Neuron (in vitro differentiated cells): ENCODE measurements around the gene PRICKLE3.

ENCODE experiments used
- H2AFZ ChIP-seq: one replicate; pipeline ENCODE4 v1.6.1; 2013; ENCODE audit warnings: low read depth, mild to moderate bottlenecking, inconsistent platforms, low read length, moderate library complexity
- H3K27me3 ChIP-seq: one replicate; pipeline ENCODE4 v1.6.1; 2013; ENCODE audit warnings: low read length; ENCODE audit not compliant: insufficient read depth
- H3K36me3 ChIP-seq: one replicate; pipeline ENCODE4 v1.6.1; 2013; ENCODE audit warnings: low read length; ENCODE audit not compliant: insufficient read depth
- H3K4me1 ChIP-seq: one replicate; pipeline ENCODE4 v1.6.1; 2013; ENCODE audit warnings: low read length; ENCODE audit not compliant: insufficient read depth
- H3K4me3 ChIP-seq: 2 replicates; pipeline ENCODE4 v1.5.1; 2013; ENCODE audit warnings: mild to moderate bottlenecking, low read length, moderate library complexity
- H3K9me3 ChIP-seq: one replicate; pipeline ENCODE4 v1.6.1; 2013; ENCODE audit warnings: low read length

PRICKLE3 gene

GRCh38 chrX:49199906-49200771, 14.0 kb upstream of the PRICKLE3 start, which contains the start of gene SYP:
Gene SYP (minus strand): TSS chrX:49200193. CDS start chrX:49200186, 7 bp downstream.
- peak within 1 kb of the TSS; percentile 50 for H2AFZ ChIP-seq
- H3K36me3 ChIP-seq = no peaks in the 10 kb centered on the region
- no peaks in the 10 kb centered on the region for H3K9me3 ChIP-seq
- H3K4me1 ChIP-seq = no peaks in the 10 kb centered on the region
- peak within 1 kb of the TSS; percentile 42 for H3K4me3 ChIP-seq
- peaks cover 8% of the 10 kb centered on the region for H3K27me3 ChIP-seq

GRCh38 chrX:49199315-49199595, 13.1 kb upstream of the PRICKLE3 start:
- H3K36me3 ChIP-seq = no peaks in the 10 kb centered on the region
- peaks cover 6% of the 10 kb centered on the region for H3K27me3 ChIP-seq
- H3K4me1 ChIP-seq = no peaks in the 10 kb centered on the region
- H2AFZ ChIP-seq = no peak overlapping the region
- no peaks in the 10 kb centered on the region for H3K9me3 ChIP-seq
- H3K4me3 ChIP-seq = peak overlapping the region; percentile 42

- H3K27me3 ChIP-seq = peaks cover under 1% of the 10 kb centered on the region
- H3K9me3 ChIP-seq = no peaks in the 10 kb centered on the region
- no peaks in the 10 kb centered on the region for H3K36me3 ChIP-seq
- peak overlapping the region; percentile 42 for H3K4me3 ChIP-seq
- no peaks in the 10 kb centered on the region for H3K4me1 ChIP-seq
- H2AFZ ChIP-seq = no peak overlapping the region
Observed at GRCh38 chrX:49198540-49199314, 12.6 kb upstream of the PRICKLE3 start.

GRCh38 chrX:49197543-49198087, 11.4 kb upstream of the PRICKLE3 start:
- Histone ChIP-seq H3K36me3 (no peaks in the 10 kb centered on the region), H3K4me3 (no peak overlapping the region), H3K4me1 (no peaks in the 10 kb centered on the region)

GRCh38 chrX:49193542-49193964, 7.4 kb upstream of the PRICKLE3 start:
- Histone ChIP-seq H2AFZ (no peak overlapping the region), H3K4me3 (no peak overlapping the region), H3K36me3 (no peaks in the 10 kb centered on the region), H3K9me3 (no peaks in the 10 kb centered on the region), H3K27me3 (no peaks in the 10 kb centered on the region), H3K4me1 (no peaks in the 10 kb centered on the region)

More at GRCh38 chrX:49197543-49198087, 11.4 kb upstream of the PRICKLE3 start:
- Histone ChIP-seq H3K9me3 (no peaks in the 10 kb centered on the region), H2AFZ (no peak overlapping the region), H3K27me3 (no peaks in the 10 kb centered on the region)

- Histone ChIP-seq H3K27me3 (no peaks in the 10 kb centered on the region), H2AFZ (no peak overlapping the region), H3K36me3 (no peaks in the 10 kb centered on the region), H3K4me3 (no peak overlapping the region), H3K4me1 (no peaks in the 10 kb centered on the region), H3K9me3 (no peaks in the 10 kb centered on the region)
Observed at GRCh38 chrX:49192722-49193328, 6.7 kb upstream of the PRICKLE3 start.

- peak overlapping the region; percentile 68 for H3K4me3 ChIP-seq
- no peak overlapping the region for H2AFZ ChIP-seq
- no peaks in the 10 kb centered on the region for H3K9me3 ChIP-seq
- no peaks in the 10 kb centered on the region for H3K27me3 ChIP-seq
- H3K4me1 ChIP-seq = no peaks in the 10 kb centered on the region
- no peaks in the 10 kb centered on the region for H3K36me3 ChIP-seq
Observed at GRCh38 chrX:49191574-49192011, 5.4 kb upstream of the PRICKLE3 start.

GRCh38 chrX:49190821-49191573, 4.8 kb upstream of the PRICKLE3 start:
- Histone ChIP-seq H3K9me3 (no peaks in the 10 kb centered on the region), H3K27me3 (no peaks in the 10 kb centered on the region), H3K36me3 (no peaks in the 10 kb centered on the region), H3K4me3 (peak overlapping the region; percentile 68), H2AFZ (no peak overlapping the region), H3K4me1 (no peaks in the 10 kb centered on the region)

GRCh38 chrX:49189606-49190005, 3.4 kb upstream of the PRICKLE3 start:
- H3K9me3 ChIP-seq = no peaks in the 10 kb centered on the region
- H3K27me3 ChIP-seq = no peaks in the 10 kb centered on the region
- no peaks in the 10 kb centered on the region for H3K36me3 ChIP-seq
- no peaks in the 10 kb centered on the region for H3K4me1 ChIP-seq
- H2AFZ ChIP-seq = no peak overlapping the region
- H3K4me3 ChIP-seq = no peak overlapping the region

GRCh38 chrX:49188468-49189076, 2.4 kb upstream of the PRICKLE3 start:
- Histone ChIP-seq H3K27me3 (no peaks in the 10 kb centered on the region), H2AFZ (no peak overlapping the region), H3K4me1 (no peaks in the 10 kb centered on the region), H3K4me3 (no peak overlapping the region), H3K9me3 (no peaks in the 10 kb centered on the region), H3K36me3 (no peaks in the 10 kb centered on the region)

- no peaks in the 10 kb centered on the region for H3K27me3 ChIP-seq
Observed at GRCh38 chrX:49187526-49187925, 1.4 kb upstream of the PRICKLE3 start.

GRCh38 chrX:49187028-49187394, 838 bp upstream of the PRICKLE3 start:
- H2AFZ ChIP-seq = no peak overlapping the region
- no peaks in the 10 kb centered on the region for H3K4me1 ChIP-seq
- no peak overlapping the region for H3K4me3 ChIP-seq
- H3K9me3 ChIP-seq = no peaks in the 10 kb centered on the region
- H3K36me3 ChIP-seq = no peaks in the 10 kb centered on the region
- no peaks in the 10 kb centered on the region for H3K27me3 ChIP-seq

More at GRCh38 chrX:49187526-49187925, 1.4 kb upstream of the PRICKLE3 start:
- no peak overlapping the region for H3K4me3 ChIP-seq
- no peaks in the 10 kb centered on the region for H3K36me3 ChIP-seq
- H2AFZ ChIP-seq = no peak overlapping the region
- no peaks in the 10 kb centered on the region for H3K9me3 ChIP-seq
- no peaks in the 10 kb centered on the region for H3K4me1 ChIP-seq
